Coronary artery (tissue), 2 donors: ENCODE data around the gene AMOT.

ENCODE experiments used
- DNase-seq: peaks from one replicate; pipeline ENCODE4 v3.0.0-alpha.2; 2017; ENCODE audit warnings: low spot score
- H3K27ac ChIP-seq, 2 donors: fragments of 200-600 bp; sonication (generic); one replicate each; pipeline ENCODE4 v1.5.1; 2016 to 2019
- H3K4me3 ChIP-seq: fragments of 200-600 bp; sonication (generic); 2 replicates; pipeline ENCODE4 v1.5.1; 2016; ENCODE audit warnings: mild to moderate bottlenecking, moderate library complexity
- TF ChIP-seq, protein P1 (sequence below): fragments of 200-600 bp; sonication (generic); IDR thresholded peaks from one replicate; pipeline ENCODE4 v1.5.1; 2019; ENCODE audit warnings: antibody characterized with exemption

Gene AMOT

GRCh38 chrX:112802541-112802940 is 38.1 kb downstream of the AMOT start:
- Histone ChIP-seq H3K27ac (no peak overlapping the region), H3K4me3 (no peak overlapping the region)
- TF ChIP-seq, protein P1, sequence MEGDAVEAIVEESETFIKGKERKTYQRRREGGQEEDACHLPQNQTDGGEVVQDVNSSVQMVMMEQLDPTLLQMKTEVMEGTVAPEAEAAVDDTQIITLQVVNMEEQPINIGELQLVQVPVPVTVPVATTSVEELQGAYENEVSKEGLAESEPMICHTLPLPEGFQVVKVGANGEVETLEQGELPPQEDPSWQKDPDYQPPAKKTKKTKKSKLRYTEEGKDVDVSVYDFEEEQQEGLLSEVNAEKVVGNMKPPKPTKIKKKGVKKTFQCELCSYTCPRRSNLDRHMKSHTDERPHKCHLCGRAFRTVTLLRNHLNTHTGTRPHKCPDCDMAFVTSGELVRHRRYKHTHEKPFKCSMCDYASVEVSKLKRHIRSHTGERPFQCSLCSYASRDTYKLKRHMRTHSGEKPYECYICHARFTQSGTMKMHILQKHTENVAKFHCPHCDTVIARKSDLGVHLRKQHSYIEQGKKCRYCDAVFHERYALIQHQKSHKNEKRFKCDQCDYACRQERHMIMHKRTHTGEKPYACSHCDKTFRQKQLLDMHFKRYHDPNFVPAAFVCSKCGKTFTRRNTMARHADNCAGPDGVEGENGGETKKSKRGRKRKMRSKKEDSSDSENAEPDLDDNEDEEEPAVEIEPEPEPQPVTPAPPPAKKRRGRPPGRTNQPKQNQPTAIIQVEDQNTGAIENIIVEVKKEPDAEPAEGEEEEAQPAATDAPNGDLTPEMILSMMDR = no peak
- DNase-seq = no peak

- no peak overlapping the region for H3K27ac ChIP-seq
- DNase-seq = no peak
- TF ChIP-seq, protein P1 = no peak
Measured at GRCh38 chrX:112800971-112801775, 39.5 kb downstream of the AMOT start.

GRCh38 chrX:112799425-112799824 is 41.2 kb downstream of the AMOT start:
- no peak overlapping the region for H3K27ac ChIP-seq
- TF ChIP-seq, protein P1 = no peak

More at GRCh38 chrX:112800971-112801775, 39.5 kb downstream of the AMOT start:
- no peak overlapping the region for H3K4me3 ChIP-seq

GRCh38 chrX:112798736-112799135 is 41.9 kb downstream of the AMOT start:
- TF ChIP-seq, protein P1 = no peak
- H3K4me3 ChIP-seq = no peak overlapping the region
- H3K27ac ChIP-seq = no peak overlapping the region
- DNase-seq = no peak

More at GRCh38 chrX:112799425-112799824, 41.2 kb downstream of the AMOT start:
- H3K4me3 ChIP-seq = no peak overlapping the region
- DNase-seq = no peak

- TF ChIP-seq, protein P1 = no peak
- no peak for DNase-seq
- no peak overlapping the region for H3K4me3 ChIP-seq
- no peak overlapping the region for H3K27ac ChIP-seq
Measured at GRCh38 chrX:112789931-112790330, 50.7 kb downstream of the AMOT start.

DNA sequence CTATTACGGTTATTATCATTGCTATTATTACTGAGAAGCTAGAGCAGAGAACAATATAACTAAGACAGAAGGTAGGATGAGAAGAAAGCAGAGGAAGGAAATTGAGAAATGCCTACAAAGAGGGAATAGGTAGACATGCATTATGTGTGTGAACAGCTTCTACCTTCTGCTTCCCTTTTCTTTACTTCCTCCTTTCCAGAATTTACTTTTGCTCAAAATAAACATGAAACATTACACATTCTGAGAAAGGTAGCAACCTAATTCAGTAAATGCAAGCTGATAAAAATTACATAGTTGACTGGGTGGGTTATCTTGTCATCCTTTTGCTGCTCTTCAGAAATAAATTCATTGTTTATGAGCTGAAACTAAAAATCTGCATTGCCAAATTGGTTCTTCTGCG is 54.6 kb downstream of the AMOT start:
- no peak for DNase-seq
- Histone ChIP-seq H3K27ac (no peak overlapping the region), H3K4me3 (no peak overlapping the region)
- TF ChIP-seq, protein P1 = no peak

GRCh38 chrX:112785344-112785743 is 55.3 kb downstream of the AMOT start:
- no peak for DNase-seq
- H3K27ac ChIP-seq = no peak overlapping the region
- TF ChIP-seq, protein P1 = no peak
- H3K4me3 ChIP-seq = no peak overlapping the region
